NCI-H2107 treated with DMSO at 0.1 percent for 48 hours (cell line): ENCODE data around the gene ABHD12.
"Not testable (repeated sequence)": the region's sequence is repeated elsewhere in the genome, so short reads cannot be mapped to it uniquely, and the experiment has no call there.

Experiments used
- DNase-seq: peaks from one replicate; lab custom pipeline; 2025; ENCODE audit not compliant: unreplicated experiment; lab: John Stamatoyannopoulos, UW

ABHD12 gene

DNA sequence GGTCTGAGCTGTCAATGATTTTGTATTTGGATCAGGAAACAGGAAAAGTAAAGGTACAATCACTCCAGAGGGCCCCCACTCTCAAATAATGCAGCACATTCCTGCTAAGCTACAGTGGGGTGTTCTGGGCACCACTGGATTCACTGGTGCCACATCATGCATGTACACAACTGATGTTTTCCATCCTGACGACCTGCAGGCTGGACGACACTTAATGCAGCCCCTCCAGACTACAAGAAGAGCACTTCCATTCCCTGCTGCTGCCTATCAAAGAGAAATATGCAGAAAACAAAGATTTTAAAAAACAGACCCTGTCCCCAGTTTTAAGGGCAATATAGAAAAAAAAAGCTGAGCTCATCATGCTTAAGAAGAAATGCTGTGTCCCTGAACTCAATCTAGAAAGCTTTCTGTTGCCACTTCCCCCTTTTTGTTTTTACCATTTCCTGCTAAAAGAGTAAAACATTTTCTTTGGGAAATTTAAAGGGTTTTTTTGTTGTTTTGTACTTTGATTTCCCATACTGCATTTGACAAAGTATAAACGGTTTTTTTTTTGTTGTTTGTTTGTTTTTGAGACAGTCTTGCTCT lies 35.5 kb downstream of the ABHD12 start:
- no peak for DNase-seq

GRCh38 chr20:25353747-25354705 lies 36.6 kb downstream of the ABHD12 start:
- no peak for DNase-seq

DNA sequence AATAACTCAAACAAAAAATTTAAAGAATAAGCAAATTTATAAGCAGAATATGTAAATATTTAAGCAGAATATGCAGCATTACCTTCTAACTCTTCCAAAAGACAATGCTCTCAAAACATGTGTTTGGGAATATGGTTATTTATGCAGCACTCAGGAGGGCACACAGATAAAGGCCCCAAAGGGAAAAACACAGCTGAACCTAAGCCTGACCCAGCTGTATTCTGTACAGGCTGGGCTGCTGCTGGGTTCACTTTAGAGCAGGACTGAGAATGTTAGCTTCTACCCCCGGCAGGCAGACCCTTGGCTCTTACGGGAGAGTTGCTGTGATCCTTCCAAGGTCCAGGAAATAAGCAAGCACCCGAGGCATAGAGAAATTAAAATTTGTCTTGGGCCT lies 37.3 kb downstream of the ABHD12 start:
- DNase-seq, result no peak

DNA sequence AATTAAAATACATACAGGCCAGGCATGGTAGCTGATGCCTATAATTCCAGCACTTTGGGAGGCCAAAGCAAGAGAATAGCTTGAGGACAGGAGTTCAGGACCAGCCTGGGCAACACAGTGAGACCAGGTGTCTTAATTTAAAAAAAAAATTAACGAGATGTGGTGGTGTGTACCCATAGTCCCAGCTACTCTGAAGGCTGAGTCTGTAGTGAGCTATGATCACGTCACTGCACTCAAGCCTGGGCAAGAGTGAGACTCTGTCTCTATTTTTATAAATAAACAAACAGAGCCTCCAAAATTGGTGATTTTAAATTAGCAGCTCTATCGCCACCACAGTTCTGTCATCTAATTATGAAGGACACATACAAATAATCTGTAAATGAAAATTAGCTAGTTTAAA lies 37.9 kb downstream of the ABHD12 start:
- no peak for DNase-seq

DNA sequence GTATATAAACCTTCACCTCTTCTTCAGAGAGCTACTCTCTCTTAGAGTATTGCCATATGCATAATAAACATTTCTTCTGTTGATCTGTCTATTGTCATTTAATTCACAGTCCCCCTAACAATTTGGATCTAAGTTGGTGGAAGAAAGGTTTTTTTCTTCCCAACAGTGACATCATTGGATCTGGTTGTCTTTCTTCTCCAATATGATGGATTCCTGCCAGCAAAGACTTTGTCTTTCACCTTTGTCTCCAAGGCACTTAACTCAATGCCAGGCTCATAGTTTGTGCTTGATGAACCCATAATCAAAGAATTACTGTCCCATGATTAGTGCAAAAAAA lies 39.6 kb downstream of the ABHD12 start:
- no peak for DNase-seq

- DNase-seq, result no peak
These were observed 44.3 kb downstream of the ABHD12 start for GRCh38 chr20:25346349-25346748.

- DNase-seq, result no peak
These were observed 44.9 kb downstream of the ABHD12 start for GRCh38 chr20:25345721-25346120.

GRCh38 chr20:25344634-25345033 lies 46.0 kb downstream of the ABHD12 start:
- no peak for DNase-seq

DNA sequence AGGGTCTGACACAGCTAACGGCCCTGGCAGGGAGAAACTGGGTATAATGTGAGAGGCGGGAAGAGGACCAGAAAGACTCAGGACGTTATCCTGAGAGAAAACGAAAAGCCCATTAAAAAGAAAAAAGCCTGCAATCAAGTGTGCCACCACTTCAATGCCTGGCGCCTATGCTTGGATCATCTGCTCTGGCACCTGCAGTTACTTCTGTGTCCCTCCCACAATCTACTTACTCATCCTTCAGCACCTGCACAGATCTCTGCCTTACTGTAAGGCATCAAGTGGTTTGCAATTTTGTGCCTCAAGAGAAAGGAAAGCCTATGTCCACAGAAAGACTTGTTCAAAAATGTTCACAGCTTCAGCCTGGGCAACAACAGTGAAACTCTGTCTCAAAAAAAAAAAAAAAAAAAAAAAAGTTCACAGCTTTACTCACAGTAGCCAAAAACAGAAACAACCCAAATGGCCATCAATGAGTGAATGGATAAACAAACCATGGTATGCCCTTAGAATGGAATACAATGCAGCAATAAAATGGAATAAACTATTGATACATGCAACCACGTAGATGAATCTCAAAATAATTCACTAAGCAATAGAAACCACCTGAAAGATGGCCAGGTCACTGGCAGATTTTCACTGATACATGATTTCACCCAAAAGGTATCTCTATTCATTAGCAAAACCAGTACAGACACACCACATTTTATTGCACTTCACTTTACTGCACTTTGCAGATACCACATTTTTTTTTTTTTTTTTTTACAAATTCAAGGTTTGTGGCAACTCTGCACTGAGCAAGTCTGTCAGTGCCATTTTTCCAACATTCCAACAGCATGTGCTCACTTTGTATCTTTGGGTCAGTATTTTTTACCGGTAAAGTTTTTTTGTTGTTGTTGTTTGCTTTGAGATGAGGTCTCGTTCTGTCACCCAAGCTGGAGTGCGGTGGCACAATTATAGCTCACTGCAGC lies 48.6 kb downstream of the ABHD12 start:
- DNase-seq, result peak; percentile 64

DNA sequence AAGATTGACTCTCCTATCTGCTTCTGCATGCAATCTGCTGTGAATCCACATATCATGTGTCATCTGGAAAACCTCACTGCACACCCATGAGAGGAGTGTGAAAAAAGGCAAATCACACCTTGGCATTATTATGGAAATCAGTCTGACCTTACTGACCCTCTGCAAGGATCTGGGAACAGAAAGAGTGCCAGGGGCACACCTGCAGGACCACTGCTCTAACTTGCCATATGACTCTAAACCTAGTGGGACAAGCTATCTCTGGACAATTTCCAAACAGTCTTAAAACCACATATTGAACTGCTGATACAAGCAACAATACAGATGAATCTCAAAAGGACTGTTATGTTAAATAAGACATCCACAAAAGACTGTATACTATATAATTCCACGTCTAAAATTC lies 50.3 kb downstream of the ABHD12 start:
- no peak for DNase-seq

GRCh38 chr20:25339608-25340007 lies 51.0 kb downstream of the ABHD12 start:
- DNase-seq, result no peak

DNA sequence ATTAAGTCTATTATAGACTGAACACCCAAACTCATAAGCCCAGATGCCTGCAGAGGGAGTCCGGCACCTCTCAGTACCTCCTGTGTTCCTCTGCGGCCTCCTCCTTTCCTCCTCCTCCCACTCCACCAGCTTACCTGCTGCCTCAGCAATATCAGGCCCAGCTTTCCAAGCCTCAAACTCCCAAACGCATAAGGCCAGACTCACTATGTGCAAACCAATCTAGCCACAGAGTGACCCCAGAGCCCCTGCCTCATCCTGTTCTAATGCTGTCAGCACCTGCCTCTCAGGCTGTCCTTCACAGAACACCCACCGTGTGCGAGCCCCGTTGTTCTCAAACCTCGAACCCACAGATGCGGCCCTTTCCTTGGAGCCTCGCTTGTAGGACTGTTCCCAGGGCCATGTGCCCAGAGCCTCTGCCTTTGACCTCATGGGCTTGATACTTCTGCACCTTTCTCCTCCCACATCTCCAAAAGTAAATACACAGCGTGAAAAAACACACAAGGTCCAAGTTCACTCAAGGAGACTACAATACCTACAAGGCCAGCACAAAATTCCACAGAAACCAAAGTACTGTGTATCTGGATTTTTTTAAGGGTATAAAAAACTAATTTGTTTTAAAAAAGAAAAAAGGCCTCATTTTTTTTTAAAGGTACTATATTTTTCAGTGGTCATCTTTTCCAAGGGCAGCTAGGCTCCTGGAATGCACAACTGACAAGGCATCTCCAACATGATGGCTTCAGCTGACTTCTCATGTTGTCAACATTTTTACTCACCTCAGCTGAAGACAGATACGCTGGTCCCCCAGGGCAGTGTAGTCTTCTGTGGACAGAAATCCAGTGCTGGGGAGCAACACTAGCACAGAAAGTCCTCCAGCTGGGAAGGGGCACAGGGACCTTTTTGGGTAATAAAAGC lies 52.3 kb downstream of the ABHD12 start:
- no peak for DNase-seq

GRCh38 chr20:25336561-25337422 lies 53.8 kb downstream of the ABHD12 start:
- DNase-seq, result no peak

GRCh38 chr20:25334972-25335371 lies 55.7 kb downstream of the ABHD12 start:
- DNase-seq, result not testable (repeated sequence)

DNA sequence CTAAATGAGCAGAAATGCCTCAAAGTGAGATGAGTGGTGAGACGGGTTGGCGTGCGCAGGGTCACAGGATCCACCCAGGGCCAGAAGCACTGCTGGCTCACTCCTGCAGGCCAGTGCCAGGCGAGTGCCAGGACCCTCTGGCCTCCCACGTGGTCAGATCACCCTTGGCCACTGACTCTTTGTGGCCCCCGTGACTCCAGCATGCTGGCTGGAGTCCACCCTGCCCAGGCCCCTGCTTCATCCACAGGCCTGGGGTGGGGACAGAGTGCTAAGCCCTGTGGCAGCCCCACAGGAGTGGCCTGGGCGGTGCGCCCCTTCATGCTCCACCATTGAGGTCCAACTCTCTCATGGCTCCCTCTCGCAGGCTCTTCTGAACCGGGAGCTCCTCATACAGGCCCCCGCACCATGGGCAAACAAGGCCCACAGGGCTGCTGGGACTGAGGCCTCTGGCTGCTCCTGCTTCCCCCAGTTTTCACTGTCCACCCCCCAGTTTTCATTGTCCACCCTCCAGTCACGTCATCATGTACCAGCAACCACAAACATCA lies 61.6 kb downstream of the ABHD12 start:
- no peak for DNase-seq

DNA sequence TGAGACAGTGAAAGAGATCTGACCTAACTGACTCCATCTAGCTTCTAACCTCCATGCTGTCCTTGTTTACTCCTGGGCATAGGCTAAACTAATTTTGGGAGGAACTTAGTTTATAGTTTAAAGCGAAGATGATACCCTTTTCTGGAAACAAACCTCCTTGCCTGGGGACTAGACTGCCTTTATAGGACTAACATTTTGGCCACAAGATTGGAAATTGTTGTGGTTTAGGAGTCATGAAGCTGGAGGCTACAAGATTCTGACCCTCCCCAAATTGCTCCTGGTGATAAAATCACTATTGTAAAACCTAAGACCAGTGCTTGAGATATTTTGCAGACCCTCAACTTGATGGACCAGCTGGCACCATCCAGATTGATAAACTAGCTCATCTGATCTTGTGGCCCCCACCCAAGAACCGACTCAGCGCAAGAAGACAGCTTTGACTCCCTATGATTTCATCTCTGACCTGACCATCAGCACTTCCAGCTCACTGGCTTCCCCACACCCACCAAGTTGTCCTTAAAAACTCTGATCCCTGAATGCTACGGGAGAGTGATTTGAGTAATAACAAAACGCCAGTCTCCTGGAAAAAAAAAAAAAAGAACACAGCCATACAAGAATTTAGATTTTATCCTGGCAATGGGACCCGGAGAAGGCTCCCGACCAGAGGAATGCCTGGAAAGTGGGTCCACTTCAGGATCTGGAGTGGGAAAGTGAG lies 63.0 kb downstream of the ABHD12 start:
- DNase-seq, result no peak

DNA sequence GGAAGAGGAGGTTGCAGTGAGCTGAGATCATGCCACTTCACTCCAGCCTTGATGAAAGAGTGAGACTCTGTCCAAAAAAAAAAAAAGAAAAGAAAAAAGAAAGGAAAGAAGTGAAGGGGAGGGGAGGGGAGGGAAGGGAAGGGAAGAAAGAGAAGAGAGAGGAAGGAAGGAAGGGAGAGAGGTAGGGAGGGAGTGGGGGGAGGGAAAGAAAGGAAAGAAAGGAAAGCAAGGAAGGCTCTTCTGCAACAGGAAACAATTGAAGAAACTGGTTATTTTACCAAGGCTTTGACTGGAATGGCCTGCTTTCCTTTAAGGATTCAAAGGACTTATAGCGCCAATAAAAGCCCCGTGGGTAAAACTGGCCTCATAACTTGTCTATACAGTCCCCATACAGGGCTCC lies 64.6 kb downstream of the ABHD12 start:
- no peak for DNase-seq

DNA sequence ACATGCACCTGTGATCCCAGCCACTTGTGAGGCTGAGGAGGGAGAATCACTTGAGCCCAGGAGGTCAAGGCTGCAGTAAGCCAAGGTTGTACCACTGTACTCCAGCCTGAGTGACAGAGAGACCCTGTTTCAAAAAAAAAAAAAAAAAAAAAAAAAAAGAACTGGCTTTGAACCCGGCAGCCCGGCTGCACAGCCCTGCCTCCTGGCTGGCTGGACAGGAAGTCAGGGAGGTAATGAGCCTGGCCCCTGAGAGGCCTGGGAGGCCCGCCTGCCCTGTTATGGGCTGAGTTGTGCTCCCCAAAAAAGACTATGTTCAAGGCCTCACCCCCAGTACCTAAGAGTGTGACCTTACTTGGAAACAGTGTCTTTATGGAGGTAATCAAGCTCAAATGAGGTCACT lies 65.6 kb downstream of the ABHD12 start:
- no peak for DNase-seq

- no peak for DNase-seq
These were observed 66.2 kb downstream of the ABHD12 start for GRCh38 chr20:25324412-25324811.
